HuH-7 (cell line): ENCODE data around the gene TMBIM1.
"Not testable (repeated sequence)": the region's sequence is repeated elsewhere in the genome, so short reads cannot be mapped to it uniquely, and the experiment has no call there.

Experiments used
- DNase-seq: peaks from one replicate; pipeline ENCODE4 v3.0.0; 2011; ENCODE audit warnings: low spot score

Gene TMBIM1

GRCh38 chr2:218291318-218292047, 820 bp downstream of the TMBIM1 start:
- no peak for DNase-seq

DNA sequence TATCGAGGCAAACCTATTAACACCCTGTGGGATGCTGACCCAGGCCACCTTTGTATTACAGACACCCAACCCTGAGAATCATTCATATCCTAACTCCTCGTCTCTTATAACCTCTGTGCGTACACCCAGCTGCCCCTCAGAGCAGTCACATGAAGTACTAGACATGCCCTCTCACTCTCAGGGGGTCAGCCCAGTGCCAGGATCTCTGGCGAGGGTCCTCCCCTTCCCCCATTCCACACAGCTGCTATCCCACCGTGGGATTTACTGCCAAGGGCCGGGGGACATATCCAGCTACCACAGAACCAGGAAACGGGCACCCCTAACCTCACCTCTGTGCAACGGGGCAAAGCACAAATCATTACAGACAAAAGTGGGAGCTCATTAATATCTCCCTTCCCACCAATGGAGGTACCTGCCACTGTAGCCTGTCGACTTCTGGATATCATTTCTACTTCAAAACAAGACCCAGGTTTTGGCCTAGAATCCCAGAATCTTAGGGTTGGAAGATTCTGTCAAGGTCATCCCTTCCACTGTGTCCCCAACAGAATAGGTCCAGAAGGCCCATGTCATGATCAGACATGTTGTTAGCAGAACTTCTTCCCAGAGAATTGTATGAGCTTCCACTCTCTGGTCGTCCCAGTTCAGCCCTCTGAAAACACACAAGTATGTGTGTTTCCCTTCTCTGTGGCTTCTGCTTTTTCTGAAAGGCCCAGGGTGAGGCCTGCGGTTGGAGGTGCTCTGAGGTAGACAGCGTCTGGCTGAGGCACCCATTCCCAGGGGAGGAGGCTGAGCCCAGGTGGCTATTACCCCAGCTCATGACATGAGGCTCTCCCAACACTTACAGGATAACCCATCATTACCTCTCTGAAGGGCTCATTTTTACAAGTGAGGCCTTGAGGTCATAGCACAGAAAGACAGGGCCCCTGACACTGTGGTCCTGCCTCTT, 1.7 kb downstream of the TMBIM1 start:
- DNase-seq: no peak

DNA sequence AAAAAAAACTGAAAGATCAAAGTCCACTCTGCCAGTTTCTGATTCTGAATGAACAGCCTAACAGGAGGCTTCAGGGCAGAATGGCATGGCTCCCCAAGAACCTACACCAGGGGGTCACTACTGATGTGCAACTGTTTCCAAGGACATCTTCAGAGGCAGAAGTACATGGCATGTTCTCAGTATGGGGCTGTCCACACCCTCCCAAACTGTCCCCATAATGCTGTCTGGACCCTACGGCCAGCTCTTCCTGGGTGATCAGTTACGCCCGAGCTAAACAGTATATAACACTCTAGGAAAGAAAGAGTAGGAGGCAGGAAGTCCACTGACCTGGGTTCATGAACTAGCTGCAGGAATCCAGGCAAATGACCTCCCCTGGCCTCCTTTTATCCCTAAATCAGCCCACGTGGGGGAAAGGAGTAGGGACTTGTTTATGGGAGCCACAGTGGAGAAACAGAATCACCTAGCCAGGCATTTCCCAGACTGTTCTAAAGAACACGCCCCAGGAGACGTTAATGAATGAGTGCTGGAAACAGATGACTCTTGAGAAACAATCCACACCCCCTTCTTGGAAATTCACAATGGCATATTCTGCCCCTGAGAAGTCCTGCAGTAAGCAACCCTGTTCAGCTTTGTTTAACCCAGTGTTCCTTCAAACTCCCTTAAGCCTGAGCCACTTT, 2.5 kb downstream of the TMBIM1 start:
- no peak for DNase-seq

GRCh38 chr2:218286570-218287459, 5.5 kb downstream of the TMBIM1 start:
- DNase-seq: peak; percentile 88

DNA sequence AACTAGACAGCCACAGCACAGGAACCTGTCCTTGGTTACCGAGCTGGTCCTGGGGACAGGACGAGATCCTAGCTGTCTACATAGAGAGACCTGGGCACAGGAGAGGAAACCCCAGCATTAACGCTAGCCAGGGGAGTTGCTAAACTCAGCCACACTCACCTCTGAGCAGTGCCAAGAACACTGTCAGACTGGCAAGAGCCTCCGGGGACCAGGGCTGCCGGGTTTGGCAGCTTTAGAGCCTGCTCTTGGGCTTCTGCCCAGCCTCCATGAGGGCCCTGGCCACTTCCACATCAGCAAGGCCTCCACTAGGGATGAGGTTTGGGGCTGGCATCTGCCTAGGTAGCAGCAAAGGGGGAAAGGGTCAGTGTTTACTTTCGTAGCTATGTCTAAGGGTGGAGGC, 6.7 kb downstream of the TMBIM1 start:
- DNase-seq: no peak

GRCh38 chr2:218284106-218284811, 8.0 kb downstream of the TMBIM1 start:
- no peak for DNase-seq

- no peak for DNase-seq
Measured at GRCh38 chr2:218282173-218282991, 9.9 kb downstream of the TMBIM1 start.

GRCh38 chr2:218281449-218281848, 10.9 kb downstream of the TMBIM1 start:
- DNase-seq: no peak

- DNase-seq: no peak
Measured at GRCh38 chr2:218280260-218280870, 11.9 kb downstream of the TMBIM1 start.

DNA sequence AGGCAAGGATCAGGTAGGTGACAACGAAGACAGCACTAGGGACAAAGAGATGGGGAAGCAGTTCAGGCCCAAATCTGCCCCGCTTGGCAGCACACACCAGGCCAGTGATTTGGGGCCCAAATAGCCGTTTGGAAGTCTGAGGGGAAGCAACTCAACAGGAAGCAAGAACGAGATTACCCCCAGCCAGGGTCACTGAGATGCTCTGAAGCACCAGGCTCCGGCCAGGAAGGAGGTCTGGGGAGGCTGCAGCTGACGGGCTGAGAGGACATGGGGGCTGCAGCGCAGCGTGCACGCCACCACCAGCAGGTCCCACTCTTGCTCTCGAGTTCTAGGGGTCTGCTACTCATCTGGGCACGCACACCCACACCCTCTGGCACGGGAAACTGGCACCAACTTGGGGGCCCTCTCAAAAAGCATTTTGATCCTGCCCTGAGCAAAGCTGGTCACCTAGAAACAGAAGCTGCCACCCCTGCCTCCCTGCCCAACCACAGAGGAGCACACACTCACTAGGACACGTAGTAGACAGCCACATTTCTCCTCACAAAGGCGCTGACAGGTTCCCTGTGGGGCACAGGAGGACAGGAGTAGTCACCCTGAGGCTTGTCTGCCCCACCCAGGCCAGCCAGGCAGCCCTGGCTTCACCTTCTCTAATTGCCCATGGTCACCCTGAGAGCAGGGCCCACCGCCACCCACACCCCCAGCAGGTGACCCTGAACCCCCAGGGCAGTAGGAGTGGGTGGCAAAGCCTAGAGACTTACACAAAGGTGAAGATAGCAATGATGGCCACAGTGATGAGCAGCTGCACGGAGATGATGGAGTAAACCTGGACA, 13.6 kb downstream of the TMBIM1 start:
- no peak for DNase-seq

GRCh38 chr2:218277921-218278320, 14.4 kb downstream of the TMBIM1 start:
- no peak for DNase-seq

- no peak for DNase-seq
Measured at GRCh38 chr2:218276986-218277755, 15.1 kb downstream of the TMBIM1 start.

- no peak for DNase-seq
Measured at GRCh38 chr2:218275371-218276072, 16.8 kb downstream of the TMBIM1 start.

GRCh38 chr2:218274586-218274985, 17.7 kb downstream of the TMBIM1 start:
- no peak for DNase-seq

DNA sequence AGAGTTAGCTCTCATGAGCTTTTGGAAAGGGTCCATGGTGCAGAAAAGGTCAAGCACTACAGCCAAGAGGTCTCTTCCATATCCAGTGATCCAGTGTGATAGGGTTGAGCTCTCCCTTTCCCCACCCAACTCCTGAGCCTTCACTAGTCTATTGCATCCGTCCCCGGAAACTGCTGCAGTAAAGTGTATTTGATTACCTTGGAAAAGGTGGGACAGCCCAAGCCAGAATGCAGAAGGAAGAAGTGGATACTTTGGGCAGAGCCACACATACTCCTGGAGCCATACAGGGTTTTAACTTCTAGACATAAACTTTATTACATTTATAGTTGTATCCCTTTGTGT, 18.4 kb downstream of the TMBIM1 start:
- DNase-seq: no peak

DNA sequence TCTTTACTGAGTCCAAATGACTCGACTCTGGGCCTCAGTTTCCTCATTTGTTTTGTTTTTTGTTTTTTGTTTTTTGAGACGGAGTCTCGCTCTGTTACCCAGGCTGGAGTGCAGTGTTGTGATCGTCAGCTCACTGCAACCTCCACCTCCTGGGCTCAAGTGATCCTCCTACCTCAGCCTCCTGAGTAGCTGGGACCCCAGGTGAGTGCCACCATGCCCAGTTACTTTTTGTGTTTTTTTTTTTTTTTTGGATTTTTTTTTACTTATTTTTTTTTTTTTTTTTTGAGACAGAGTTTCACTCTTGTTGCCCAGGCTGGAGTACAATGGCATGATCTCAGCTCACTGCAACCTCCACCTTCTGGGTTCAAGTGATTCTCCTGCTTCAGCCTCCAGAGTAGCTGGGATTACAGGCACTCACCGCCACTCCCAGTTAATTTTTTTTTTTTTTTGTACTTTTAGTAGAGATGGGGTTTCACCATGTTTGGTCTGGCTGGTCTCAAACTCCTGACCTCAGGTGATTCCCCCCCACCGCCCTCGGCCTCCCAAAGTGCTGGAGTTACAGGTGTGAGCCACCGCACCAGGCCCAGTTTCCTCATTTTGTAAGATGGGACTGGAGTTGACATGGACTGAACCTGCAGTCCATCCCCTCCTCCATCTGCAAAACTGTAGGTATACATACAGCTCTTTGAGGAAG, 18.9 kb downstream of the TMBIM1 start:
- DNase-seq: not testable (repeated sequence)
